ENCODE data around the gene UPF1. TPM values are rescaled to one million over a fixed set of nuclear protein-coding genes. Genes with fewer than 3 reads are reported as not detected.
A peak's percentile ranks its signal among the peaks of the same experiment; 100 is the strongest.

Gene UPF1
- total and polyA plus RNA-seq, 2 of the 13 experiments (the other 11 are each of a cell fraction or from before 2014, with no cell fraction given): 16.9 to 41.8 TPM

GRCh38 chr19:18832306-18833140, 764 bp downstream of the UPF1 start (continued):
- TF ChIP-seq ZNF687 (CRISPR knock-in tag; IDR thresholded peaks at IDR 0.05) (peak; percentile 58; the same call in 1 of the 2 replicates), ZSCAN12 (CRISPR knock-in tag; IDR thresholded peaks at IDR 0.05) (no peak), ZNF383 (CRISPR knock-in tag; IDR thresholded peaks at IDR 0.05; ENCODE audit: borderline replicate concordance) (no peak), KMT2A (CRISPR knock-in tag; IDR thresholded peaks at IDR 0.05) (no peak), ZEB1 (IDR thresholded peaks at IDR 0.05; ENCODE audit: insufficient replicate concordance, low read depth) (no peak), RBAK (CRISPR knock-in tag; IDR thresholded peaks at IDR 0.05) (no peak), PLRG1 (conservative IDR thresholded peaks at IDR 0.05) (no peak), GMEB2 (CRISPR knock-in tag; IDR thresholded peaks at IDR 0.05; ENCODE audit: low read depth) (no peak), PHB2 (IDR thresholded peaks at IDR 0.05; ENCODE audit: partially characterized antibody) (no peak), HOXA7 (CRISPR knock-in tag; IDR thresholded peaks at IDR 0.05) (no peak), ZBTB2 (CRISPR knock-in tag; IDR thresholded peaks at IDR 0.05; ENCODE audit: low read depth) (0 out of 2 replicates have a peak, but pooled peaks have one; percentile 6), NFIB (CRISPR knock-in tag; IDR thresholded peaks at IDR 0.05; ENCODE audit: borderline replicate concordance) (no peak), ZNF780A (CRISPR knock-in tag; IDR thresholded peaks at IDR 0.05) (no peak), PPARG (CRISPR knock-in tag; conservative IDR thresholded peaks at IDR 0.05) (no peak), AGO2 (optimal IDR thresholded peaks at IDR 0.05; ENCODE audit: low read depth, low read length) (no peak), TCF12 (IDR thresholded peaks at IDR 0.05) (no peak), TCF12 (CRISPR knock-in tag; IDR thresholded peaks at IDR 0.05) (0 out of 2 replicates have a peak, but pooled peaks have one; percentile 11), ATF6 (CRISPR knock-in tag; conservative IDR thresholded peaks at IDR 0.05) (no peak), LCORL (IDR thresholded peaks at IDR 0.05) (no peak), LCORL (CRISPR knock-in tag; IDR thresholded peaks at IDR 0.05) (no peak)

Data from HepG2 (cell line).